Right atrium auricular region (tissue), 2 donors: Measurements from ENCODE around the gene PRSS37. TPM values are rescaled to one million over a fixed set of nuclear protein-coding genes. Genes with fewer than 3 reads are reported as not detected.

Experiments
- DNase-seq: peaks from one replicate; pipeline ENCODE4 v3.0.0-alpha.2; 2019; ENCODE audit warnings: low spot score
- H3K27ac ChIP-seq, 2 donors: fragments of 200-600 bp; sonication (generic); 1 replicate in 1 of 2; 2 replicates in 1 of 2; pipeline ENCODE4 v1.5.1; 2016 to 2019
- H3K27me3 ChIP-seq, 2 donors: fragments of 200-600 bp; sonication (generic); one replicate each; pipeline versions ENCODE4 v1.5.1 to v1.6.0; 2017 to 2019
- H3K36me3 ChIP-seq: fragments of 200-600 bp; sonication (generic); one replicate; pipeline ENCODE4 v1.5.1; 2016
- H3K4me1 ChIP-seq, 2 donors: fragments of 200-600 bp; sonication (generic); one replicate each; pipeline versions ENCODE4 v1.5.1 to v1.6.0; 2017 to 2019
- H3K4me3 ChIP-seq, 2 donors: fragments of 200-600 bp; sonication (generic); 1 replicate in 1 of 2; 2 replicates in 1 of 2; pipeline ENCODE4 v1.5.1; 2017 to 2019; ENCODE audit warnings: mild to moderate bottlenecking in 1 of 2, moderate library complexity in 1 of 2
- H3K9me3 ChIP-seq, 2 donors: fragments of 200-600 bp; sonication (generic); one replicate each; pipeline ENCODE4 v1.5.1; 2019
- total RNA-seq, 2 donors: library from RNA; depleted of rRNA; stranded (reverse); fragments of >200 nt; gene quantifications; one replicate each; pipeline ENCODE4 v1.1.0, GENCODE V29; 2016
- TF ChIP-seq, protein P1 (sequence below), 2 donors: fragments of 200-600 bp; sonication (generic); IDR thresholded peaks; one replicate each; pipeline ENCODE4 v1.5.1; 2019; ENCODE audit warnings: antibody characterized with exemption in 2 of 2

The PRSS37 gene
- total RNA-seq, 2 donors from 2014 or later = not detected

DNA sequence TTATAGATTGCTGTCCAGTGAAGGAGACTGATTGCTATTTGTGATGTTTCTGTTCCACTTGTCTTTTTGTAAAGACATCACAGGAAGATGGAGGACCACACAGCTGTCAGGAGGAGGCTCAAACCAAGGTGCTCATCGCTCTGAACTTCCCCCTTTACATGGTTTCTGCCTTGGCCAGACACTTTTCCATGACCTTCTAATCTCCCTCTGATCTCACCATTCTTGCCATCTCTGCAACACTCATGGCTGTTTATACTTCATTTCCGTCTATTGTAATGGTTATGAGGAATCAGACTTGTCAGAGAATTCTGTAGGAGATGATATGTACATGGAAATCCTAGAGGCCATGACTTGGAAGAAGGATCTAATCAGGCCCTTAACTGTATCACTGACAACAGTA, 53.0 kb downstream of the PRSS37 start:
- H3K4me1 ChIP-seq = no peaks in the 10 kb centered on the region
- DNase-seq = no peak
- H3K4me3 ChIP-seq = no peak overlapping the region
- no peaks in the 10 kb centered on the region for H3K36me3 ChIP-seq
- no peak overlapping the region for H3K27ac ChIP-seq
- H3K27me3 ChIP-seq = no peaks in the 10 kb centered on the region
- TF ChIP-seq, protein P1, sequence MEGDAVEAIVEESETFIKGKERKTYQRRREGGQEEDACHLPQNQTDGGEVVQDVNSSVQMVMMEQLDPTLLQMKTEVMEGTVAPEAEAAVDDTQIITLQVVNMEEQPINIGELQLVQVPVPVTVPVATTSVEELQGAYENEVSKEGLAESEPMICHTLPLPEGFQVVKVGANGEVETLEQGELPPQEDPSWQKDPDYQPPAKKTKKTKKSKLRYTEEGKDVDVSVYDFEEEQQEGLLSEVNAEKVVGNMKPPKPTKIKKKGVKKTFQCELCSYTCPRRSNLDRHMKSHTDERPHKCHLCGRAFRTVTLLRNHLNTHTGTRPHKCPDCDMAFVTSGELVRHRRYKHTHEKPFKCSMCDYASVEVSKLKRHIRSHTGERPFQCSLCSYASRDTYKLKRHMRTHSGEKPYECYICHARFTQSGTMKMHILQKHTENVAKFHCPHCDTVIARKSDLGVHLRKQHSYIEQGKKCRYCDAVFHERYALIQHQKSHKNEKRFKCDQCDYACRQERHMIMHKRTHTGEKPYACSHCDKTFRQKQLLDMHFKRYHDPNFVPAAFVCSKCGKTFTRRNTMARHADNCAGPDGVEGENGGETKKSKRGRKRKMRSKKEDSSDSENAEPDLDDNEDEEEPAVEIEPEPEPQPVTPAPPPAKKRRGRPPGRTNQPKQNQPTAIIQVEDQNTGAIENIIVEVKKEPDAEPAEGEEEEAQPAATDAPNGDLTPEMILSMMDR (IDR thresholded peaks at IDR 0.05) = no peak
- H3K9me3 ChIP-seq = no peaks in the 10 kb centered on the region

Other genes starting within 250 kb of the PRSS37 start
- 10 to 100 TPM in 1 of 2 donors, 1 to 10 TPM in 1; 6.5 to 10.6 TPM for gene DENND11, start 139.3 kb downstream of the PRSS37 start, total RNA-seq
- not detected for gene WEE2, start 133.1 kb downstream of the PRSS37 start, total RNA-seq
- 100 to 1,000 TPM; 102 to 119 TPM for gene SSBP1, start 103.1 kb downstream of the PRSS37 start, total RNA-seq
- not detected for gene TAS2R3, start 77.4 kb downstream of the PRSS37 start, total RNA-seq
- gene TAS2R4, start 64.8 kb downstream of the PRSS37 start, total RNA-seq = under 1 TPM in 1 of 2 donors, not detected in 1; 0.31 TPM
- gene TAS2R5, start 51.3 kb downstream of the PRSS37 start, total RNA-seq = under 1 TPM in 1 of 2 donors, not detected in 1; 0.59 TPM
- not detected for gene OR9A4, start 74.9 kb upstream of the PRSS37 start, total RNA-seq
- gene CLEC5A, start 105.5 kb upstream of the PRSS37 start, total RNA-seq = 1 to 10 TPM; 1.0 to 1.7 TPM
- gene TAS2R38, start 132.3 kb upstream of the PRSS37 start, total RNA-seq = not detected
- gene MGAM, start 154.4 kb upstream of the PRSS37 start, total RNA-seq = 1 to 10 TPM in 1 of 2 donors, under 1 TPM in 1; 0.30 to 1.5 TPM